Pulmonary artery endothelial cell (primary cell): ENCODE results near the gene BCAN. TPM values are rescaled to one million over a fixed set of nuclear protein-coding genes. Genes with fewer than 3 reads are reported as not detected.
A peak's percentile ranks its signal among the peaks of the same experiment; 100 is the strongest.
"Not testable (repeated sequence)": the region's sequence is repeated elsewhere in the genome, so short reads cannot be mapped to it uniquely, and the experiment has no call there.

Experiments
- DNase-seq: peaks from one replicate; pipeline ENCODE4 v3.0.0-alpha.2; 2011; ENCODE audit warnings: low read depth, low spot score
- total RNA-seq: library from RNA; depleted of rRNA; stranded (reverse); fragments of >200 nt; gene quantifications from 2 replicates; pipeline ENCODE4 v1.2.3, GENCODE V29; 2014

The BCAN gene, protein sequence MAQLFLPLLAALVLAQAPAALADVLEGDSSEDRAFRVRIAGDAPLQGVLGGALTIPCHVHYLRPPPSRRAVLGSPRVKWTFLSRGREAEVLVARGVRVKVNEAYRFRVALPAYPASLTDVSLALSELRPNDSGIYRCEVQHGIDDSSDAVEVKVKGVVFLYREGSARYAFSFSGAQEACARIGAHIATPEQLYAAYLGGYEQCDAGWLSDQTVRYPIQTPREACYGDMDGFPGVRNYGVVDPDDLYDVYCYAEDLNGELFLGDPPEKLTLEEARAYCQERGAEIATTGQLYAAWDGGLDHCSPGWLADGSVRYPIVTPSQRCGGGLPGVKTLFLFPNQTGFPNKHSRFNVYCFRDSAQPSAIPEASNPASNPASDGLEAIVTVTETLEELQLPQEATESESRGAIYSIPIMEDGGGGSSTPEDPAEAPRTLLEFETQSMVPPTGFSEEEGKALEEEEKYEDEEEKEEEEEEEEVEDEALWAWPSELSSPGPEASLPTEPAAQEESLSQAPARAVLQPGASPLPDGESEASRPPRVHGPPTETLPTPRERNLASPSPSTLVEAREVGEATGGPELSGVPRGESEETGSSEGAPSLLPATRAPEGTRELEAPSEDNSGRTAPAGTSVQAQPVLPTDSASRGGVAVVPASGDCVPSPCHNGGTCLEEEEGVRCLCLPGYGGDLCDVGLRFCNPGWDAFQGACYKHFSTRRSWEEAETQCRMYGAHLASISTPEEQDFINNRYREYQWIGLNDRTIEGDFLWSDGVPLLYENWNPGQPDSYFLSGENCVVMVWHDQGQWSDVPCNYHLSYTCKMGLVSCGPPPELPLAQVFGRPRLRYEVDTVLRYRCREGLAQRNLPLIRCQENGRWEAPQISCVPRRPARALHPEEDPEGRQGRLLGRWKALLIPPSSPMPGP
- not detected in 2 replicates for total RNA-seq

DNA sequence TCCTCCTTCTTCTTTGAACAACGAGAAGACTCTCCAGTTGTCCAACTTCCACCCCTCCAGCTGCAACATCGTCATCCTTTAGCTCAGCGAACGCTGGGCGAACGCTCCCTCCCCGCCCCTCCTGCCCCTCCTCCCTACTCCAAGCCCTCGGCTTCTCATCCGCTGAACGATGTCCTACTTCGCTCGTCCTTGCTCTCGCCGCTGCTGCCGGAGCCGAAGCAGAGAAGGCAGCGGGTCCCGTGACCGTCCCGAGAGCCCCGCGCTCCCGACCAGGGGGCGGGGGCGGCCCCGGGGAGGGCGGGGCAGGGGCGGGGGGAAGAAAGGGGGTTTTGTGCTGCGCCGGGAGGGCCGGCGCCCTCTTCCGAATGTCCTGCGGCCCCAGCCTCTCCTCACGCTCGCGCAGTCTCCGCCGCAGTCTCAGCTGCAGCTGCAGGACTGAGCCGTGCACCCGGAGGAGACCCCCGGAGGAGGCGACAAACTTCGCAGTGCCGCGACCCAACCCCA, at the start of gene BCAN:
BCAN (plus strand) TSS at position 357 of the 504 bp plus-strand sequence. CDS start 3,938 bp downstream, outside the sequence.
- no peak for DNase-seq

DNA sequence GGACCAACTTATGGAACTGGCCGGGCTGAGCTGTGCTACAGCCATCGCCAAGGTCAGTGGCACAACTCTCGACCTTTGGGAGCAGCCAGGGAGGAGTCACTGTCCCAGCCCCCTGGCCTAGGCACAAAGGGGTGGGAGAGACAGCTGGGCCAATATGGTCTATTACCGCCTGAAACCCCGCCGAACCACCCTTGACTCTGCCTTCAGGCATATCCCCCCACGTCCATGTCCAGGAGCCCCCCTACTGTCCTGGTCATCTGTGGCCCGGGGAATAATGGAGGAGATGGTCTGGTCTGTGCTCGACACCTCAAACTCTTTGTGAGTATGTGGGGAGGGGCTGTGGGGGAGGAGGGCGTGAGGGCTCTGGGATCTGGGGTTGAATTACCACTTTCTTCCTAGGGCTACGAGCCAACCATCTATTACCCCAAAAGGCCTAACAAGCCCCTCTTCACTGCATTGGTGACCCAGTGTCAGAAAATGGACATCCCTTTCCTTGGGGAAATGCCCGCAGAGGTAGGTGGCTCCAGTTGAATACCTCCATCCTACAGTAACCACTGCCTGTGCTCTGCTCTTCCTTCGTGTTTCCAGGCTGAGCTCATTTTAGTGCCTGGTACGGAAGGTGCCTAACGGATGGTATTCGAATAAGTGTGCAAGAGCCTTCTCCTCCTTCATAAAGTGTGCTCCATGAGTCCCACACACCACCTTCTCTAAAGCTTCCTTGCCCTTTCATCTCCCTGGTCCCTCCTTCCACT, 49.6 kb upstream of the BCAN start:
- no peak for DNase-seq

DNA sequence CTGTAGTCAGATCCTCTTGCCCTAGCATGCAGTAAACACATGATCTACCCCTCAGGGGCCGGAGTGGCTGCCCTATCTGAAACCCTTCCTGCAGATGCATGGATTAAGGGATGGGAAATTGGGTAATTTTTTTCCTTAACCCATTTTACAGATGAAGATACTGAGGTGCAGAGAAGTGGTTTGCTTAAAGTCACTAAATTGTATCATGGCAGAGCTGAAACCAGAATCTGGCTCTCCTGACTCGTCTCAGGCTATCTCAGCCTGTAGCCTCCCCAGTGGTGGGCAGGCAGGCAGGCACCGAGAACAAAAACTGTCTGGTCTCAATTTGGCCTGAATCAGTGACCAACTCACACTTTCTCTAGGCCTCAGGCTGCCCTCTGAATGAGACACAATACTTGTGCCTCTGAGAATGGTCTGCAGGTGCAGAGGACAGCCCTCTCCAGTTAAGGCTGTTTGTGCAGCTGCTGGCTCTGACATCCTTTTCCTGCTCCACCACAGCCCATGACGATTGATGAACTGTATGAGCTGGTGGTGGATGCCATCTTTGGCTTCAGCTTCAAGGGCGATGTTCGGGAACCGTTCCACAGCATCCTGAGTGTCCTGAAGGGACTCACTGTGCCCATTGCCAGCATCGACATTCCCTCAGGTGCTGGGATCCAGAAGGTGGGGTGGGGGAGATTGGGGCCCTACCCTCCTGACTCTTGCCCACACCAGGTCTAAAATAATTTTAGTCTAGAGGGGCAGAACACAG, 48.8 kb upstream of the BCAN start:
- DNase-seq = peak; percentile 47

DNA sequence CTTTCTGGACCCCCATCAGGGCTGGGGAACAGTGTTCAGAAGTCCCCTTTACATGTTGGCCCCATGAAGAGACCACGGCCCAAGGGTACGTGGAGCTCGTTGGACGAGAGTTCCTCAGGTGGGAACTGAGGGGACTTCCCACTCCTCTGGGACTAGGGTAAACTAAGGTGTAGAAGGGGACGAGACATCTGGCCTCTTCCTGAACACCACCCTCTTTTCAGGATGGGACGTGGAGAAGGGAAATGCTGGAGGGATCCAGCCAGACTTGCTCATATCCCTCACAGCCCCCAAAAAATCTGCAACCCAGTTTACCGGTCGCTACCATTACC, 48.3 kb upstream of the BCAN start:
- DNase-seq = no peak

DNA sequence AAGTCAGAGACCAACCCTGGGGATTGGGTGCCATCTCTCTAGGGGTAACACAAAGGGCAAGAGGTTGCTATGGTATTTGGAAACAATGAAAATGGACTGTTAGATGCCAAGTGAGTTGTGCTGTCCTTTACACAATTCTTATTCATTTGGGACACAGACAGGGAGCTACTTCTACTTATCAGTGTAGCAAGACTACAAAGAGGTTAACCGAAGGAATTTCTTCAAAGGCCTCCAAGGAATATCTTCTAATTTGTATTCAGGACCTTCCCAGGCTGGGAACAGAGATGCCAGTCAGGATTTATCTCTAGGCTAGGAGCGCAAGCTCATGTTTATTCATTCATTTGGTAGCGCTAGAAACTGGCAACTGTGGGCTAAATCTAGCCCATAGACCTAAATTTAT, 47.7 kb upstream of the BCAN start:
- no peak for DNase-seq

DNA sequence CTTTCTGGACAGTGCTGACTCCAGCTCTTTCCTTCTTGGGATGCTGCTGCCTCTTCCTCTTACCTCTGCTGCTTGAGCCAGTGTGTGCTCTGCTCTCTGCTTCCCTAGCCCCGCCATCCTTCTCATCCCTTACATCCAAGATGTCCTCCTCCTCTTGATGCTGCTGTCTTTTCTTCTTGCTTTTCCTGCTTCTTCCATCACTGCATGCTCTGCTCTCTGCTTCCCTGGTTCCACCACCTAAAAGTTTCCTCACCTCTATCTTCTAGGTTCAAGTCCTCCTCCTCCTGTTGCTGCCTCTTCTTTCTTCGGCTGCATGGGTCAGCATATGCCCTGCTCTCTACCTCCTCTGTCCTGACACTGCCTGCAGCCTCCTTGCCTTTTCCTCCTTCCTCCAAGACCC, 46.9 kb upstream of the BCAN start:
- DNase-seq = no peak

DNA sequence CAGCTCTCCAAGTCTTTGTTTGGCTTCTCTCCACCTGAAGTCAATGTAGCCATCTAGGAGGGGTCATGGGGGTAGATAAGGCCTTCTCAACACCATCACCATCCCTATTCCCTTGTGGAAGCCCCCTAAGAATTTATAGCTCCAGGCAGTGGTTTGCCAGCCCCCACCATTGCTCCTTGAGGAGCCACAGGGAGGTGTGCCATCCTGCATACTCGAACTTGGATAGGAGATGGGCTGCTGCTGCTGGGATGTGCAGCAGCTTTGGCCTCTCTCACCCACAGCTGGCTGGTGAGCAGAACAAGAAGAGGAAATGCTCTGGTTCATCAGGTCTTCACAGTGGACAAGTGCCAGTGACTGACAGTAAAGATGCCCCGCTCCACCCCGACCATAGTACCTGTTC, 45.5 kb upstream of the BCAN start:
- DNase-seq = no peak

DNA sequence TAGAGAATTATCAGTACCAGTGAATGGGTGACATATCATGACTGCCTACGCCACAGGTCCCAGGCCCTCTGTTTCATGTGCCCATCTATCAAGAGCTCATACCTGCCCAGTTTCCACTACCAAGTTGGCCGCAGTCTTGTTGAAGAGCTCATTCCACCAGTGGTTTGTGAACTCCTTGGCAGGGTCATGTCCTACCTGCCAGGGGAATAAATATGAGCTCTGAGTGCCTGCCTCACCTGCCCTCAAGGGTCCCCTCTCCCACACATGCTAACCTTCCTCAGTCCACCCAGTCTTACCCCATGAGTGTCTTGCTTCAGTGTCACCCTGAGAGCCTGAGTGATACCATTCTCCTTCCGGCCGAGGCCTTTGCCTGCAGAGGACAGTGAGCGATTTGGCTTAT, 43.8 kb upstream of the BCAN start:
- DNase-seq = no peak

DNA sequence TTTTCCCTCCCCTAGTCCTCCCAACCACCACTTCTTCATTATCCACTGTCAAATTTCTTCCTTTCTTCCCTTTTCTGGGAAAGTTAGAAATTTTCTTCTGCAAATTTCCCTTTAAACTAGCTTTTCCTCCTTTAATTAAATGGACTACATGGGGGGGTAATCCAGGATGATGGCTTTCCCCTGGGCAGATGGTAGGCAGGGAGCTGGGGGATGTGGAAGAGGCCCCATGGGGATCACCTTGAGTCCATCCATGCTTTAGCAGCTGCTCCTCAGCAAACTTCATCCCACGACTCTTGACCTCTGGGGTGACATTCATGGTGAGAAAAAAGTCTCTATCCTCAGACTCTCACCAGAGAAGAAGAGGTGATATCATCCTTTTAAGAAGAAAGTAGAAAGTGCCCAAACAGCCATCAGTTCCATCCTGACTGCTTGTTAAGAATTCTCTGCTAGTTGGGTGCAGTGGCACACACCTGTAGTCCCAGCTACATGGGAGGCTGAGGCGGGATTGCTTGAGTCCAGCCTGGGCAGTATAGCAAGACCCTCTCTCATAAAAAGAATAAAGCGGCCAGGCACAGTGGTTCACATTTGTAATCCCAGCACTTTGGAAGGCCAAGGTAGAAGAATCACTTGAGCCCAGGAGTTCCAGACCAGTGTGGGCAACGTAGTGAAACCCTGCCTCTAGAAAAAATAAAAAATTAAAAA, 43.0 kb upstream of the BCAN start:
- no peak for DNase-seq

DNA sequence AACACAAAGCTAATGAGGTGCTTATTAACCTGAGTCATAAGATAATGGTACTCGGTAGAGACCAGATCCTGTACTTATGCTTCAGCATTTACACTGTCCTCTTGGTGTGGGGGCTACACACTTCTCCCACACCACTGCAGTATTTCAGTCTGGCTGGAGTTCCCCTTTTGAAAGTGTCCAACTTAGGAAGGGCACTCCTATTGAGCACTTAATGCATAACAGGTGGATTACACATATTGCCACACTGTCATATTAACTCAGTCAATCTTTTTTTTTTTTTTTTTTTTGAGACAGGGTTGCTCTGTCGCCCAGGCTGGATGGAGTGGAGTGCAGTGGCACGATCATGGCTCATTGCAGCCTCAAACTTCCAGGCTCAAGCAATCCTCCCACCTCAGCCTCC, 42.1 kb upstream of the BCAN start:
- no peak for DNase-seq

DNA sequence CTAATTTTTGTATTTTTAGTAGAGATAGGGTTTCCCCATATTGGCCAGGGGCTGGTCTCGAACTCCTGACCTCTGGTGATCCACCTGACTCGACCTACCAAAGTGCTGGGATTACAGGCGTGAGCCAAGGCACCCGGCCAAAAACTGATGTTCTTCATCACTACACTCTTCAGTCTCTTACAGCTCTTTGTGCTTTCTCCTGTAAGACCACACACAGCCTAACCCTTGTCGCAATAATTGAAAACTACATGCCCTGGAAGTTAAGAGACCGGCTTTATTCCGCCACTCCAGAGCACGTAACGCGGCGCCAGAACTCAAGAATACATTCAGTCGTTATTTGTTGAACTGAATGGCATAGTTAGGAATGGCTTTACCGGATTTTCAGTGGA, 41.2 kb upstream of the BCAN start:
- DNase-seq = no peak

DNA sequence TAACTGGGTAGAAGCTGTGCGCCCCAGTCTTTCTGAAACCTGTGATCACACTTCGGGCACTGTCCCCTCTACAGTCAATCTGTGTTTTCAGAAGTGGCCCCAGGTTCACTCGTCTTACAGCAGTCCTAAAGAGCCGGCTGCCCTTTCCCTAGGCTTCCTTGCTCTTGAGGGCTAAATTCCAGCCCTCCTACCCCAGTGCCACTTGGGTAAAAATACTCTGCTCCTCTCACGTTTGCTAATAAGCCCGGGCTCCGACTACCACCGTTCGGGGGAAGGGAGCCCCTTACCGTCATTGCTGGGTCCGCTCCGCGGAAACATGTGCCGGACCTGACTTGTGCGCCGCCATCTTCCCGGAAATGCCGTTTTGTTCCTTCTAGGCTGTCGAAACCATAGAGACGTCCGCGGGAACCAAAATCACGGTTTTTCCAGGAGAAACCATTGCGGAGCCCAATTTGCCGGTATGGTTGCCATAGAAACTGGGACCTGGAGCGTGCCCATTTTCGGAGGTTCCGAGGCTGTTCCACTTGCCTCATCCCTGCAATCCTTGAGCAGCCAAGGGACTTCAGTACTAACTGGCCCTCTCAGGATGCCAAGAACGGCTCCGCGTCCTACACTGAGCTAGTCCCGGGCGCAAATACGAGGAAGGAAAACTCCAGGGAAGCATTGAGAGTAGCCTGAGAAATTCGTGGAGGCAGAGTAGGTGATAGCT, 40.6 kb upstream of the BCAN start, which contains the start of gene GPATCH4:
GPATCH4 (minus strand) TSS at position 358 of the 709 bp plus-strand sequence.
- peak; percentile 62 for DNase-seq

DNA sequence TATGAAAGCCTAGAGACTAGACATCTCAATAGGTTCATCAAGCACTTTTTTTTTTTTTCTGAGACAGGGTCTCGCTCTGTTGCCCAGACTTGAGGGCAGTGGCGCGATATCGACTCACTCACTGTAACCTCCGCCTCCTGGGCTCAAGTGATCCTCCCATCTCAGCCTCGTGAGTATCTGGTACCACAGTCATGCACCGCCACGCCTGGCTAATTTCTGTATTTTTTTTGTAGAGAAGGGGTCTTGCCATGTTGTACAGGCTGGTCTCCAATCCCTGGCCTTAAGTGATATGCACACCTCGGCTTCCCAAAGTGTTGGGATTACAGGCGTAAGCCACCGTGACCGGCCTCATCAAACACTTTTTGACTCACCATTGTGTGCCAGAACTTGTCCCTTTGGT, 40.0 kb upstream of the BCAN start:
- DNase-seq = no peak

DNA sequence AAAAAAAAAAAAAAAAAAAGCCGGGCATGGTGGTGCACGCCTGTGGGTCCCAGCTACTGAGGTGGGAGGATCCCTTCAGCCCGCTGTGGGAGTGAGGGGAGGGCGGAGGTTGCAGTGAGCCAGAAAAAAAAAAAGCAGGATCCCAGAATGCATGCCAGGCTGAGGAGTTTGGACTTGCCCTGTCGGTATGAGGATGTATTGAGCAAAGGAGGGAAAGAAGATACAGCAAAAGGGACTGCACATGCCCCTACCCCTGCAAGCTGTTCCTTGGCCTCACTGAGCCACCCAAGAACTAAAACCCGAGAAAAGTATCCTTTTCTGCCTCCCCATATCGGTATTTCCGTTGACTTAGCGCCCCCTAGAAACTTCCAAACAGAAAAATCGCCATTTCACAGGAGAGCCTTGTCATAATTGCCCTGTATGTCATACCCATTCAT, 39.3 kb upstream of the BCAN start:
- no peak for DNase-seq

DNA sequence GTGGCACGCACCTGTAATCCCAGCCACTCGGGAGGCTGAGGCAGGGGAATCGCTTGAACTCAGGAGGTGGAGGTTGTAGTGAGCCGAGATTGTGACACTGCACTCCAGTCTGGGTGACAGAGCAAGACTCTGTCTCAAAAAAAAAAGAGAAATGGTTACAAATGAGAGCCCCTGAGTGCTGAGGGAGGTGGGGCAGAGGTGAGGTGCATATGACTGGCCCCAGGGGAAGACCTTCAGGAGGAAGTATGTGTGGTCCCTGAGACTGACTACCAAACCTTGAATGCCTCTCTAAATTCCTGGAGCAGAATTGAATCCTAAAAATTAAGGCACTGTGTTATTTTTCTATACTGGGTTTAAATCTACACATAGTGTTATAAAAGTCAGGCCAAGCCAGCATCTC, 34.6 kb upstream of the BCAN start:
- DNase-seq = not testable (repeated sequence)

DNA sequence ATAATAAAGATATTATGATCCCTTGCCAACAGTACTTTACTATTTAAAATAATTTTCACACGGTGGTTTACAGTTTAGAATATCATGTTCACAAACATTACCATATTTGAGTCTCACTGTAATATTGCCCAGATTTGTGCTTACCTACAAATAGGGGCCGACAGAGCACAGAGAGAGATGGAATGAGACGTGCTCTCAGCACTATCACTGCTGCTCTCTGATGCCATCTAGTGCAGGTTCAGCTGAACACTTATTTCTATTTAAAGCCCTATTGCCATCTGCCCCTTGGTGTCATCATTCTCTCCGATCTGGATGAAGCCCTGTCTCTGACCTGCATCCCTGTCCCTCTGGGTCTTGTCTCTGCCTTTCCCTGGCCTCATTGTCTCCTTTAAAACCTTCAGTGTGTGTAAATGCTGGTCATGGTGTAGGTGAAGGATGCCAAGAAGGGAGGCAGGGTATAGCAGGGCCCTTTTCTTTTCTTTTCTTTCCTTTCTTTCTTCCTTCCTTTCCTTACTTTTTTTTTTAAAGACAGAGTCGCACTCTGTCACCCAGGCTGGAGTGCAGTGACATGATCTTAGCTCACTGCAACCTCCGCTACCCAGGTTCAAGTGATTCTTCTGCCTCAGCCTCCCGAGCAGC, 33.8 kb upstream of the BCAN start:
- DNase-seq = peak; percentile 37

DNA sequence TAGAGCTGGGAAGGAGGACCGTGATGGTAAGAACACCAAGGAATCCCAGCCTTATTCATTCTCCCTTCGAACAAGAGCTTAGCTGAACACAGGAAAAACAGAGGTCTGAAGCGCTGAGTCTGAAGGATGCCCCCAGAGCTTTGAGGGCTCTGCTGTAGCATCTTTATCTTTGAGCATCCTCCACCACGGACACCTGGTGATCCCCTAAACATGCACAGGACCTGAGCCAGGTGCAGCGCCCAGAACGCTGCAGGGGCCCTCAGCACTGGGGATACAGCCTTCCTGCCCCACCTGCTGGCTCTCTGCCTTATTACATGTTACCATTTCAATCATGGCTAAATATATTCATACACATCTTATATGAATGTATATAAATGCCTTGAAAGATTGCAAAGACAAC, 32.9 kb upstream of the BCAN start:
- no peak for DNase-seq

DNA sequence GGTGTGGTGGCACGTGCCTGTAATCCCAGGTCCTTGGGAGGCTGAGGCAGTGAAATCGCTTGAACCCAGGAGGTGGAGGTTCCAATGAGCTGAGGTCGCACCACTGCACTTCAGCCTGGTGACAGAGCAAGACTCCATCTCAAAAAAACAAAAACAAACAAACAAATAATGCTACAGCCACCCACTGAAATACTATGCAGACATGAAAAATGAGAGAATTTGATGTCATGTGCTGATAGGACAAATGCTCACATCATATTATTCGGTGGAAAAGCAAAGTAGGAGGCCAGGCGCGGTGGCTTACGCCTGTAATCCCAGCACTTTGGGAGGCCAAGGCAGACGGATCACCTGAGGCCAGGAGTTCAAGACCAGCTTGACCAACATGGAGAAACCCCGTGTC, 31.8 kb upstream of the BCAN start:
- not testable (repeated sequence) for DNase-seq

DNA sequence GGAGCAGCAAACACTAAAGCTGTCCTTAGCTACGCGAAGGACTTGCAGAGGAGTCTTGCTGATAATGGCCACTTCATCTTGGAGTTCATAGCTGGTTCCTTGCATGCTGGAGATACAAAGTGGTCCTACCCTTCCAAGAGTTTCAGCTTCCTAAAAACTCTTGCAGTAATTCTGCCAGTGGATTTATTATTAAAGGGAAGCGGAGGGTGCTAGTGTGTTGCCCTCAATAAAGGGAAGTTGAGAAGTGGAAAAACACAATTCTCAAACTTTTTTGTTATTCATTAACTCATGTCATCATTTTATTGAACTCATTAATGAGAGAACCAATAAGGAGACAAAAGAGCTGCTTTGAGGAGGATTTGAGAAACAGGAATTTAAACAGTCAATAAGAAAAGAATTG, 29.3 kb upstream of the BCAN start:
- DNase-seq = no peak
